ENCODE results near the gene COL10A1. TPM values are rescaled to one million over a fixed set of nuclear protein-coding genes. Genes with fewer than 3 reads are reported as not detected.
A peak's percentile ranks its signal among the peaks of the same experiment; 100 is the strongest.

COL10A1 gene
- total RNA-seq, 1 experiment from 2014 or later: not detected

GRCh38 chr6:116074732-116075390 lies 51.1 kb downstream of the COL10A1 start:
- Mint-ChIP-seq H3K4me3 (ENCODE audit: low read depth, unreplicated experiment) (no peak overlapping the region), H3K27me3 (ENCODE audit: unreplicated experiment) (no peaks in the 10 kb centered on the region), H3K4me1 (ENCODE audit: low read depth, unreplicated experiment) (peaks cover 42% of the 10 kb centered on the region), H3K36me3 (ENCODE audit: insufficient read depth, unreplicated experiment) (no peaks in the 10 kb centered on the region), H3K27ac (ENCODE audit: unreplicated experiment) (no peak overlapping the region), H3K9me3 (ENCODE audit: low read depth, unreplicated experiment) (no peaks in the 10 kb centered on the region)
- intact Hi-C loops (cut with micrococcal nuclease; ENCODE audit: unreplicated experiment): no loop called here
- no peak for TF ChIP-seq CTCF (IDR thresholded peaks at IDR 0.05; ENCODE audit: unreplicated experiment)
- BruUV-seq (replicated peaks): no TSS peak
- no peak for DNase-seq
- CTCF ChIA-PET: interaction anchor here (0.9 to 1.2 kb wide), 2 partner anchors 12 to 14 kb away, joined by 6 to 15 read pairs; partner anchors contain the start of gene FRK

GRCh38 chr6:116073765-116074440 lies 52.0 kb downstream of the COL10A1 start:
- Mint-ChIP-seq H3K36me3 (ENCODE audit: insufficient read depth, unreplicated experiment) (no peaks in the 10 kb centered on the region), H3K27ac (ENCODE audit: unreplicated experiment) (peak overlapping the region; percentile 57), H3K9me3 (ENCODE audit: low read depth, unreplicated experiment) (no peaks in the 10 kb centered on the region), H3K4me3 (ENCODE audit: low read depth, unreplicated experiment) (peak overlapping the region; percentile 15), H3K27me3 (ENCODE audit: unreplicated experiment) (no peaks in the 10 kb centered on the region), H3K4me1 (ENCODE audit: low read depth, unreplicated experiment) (peaks cover 42% of the 10 kb centered on the region)
- intact Hi-C loops (cut with micrococcal nuclease; ENCODE audit: unreplicated experiment): no loop called here
- CTCF ChIA-PET: interaction anchor here (0.6 to 1.2 kb wide), 5 partner anchors 12 to 146 kb away, joined by 3 to 15 read pairs (median 7); partner anchors contain the start of gene FRK
- BruUV-seq (replicated peaks): no TSS peak
- DNase-seq: no peak
- no peak for TF ChIP-seq CTCF (IDR thresholded peaks at IDR 0.05; ENCODE audit: unreplicated experiment)

GRCh38 chr6:116072368-116072767 lies 53.6 kb downstream of the COL10A1 start:
- no peak for TF ChIP-seq CTCF (IDR thresholded peaks at IDR 0.05; ENCODE audit: unreplicated experiment)
- Mint-ChIP-seq H3K36me3 (ENCODE audit: insufficient read depth, unreplicated experiment) (no peaks in the 10 kb centered on the region), H3K27me3 (ENCODE audit: unreplicated experiment) (no peaks in the 10 kb centered on the region), H3K9me3 (ENCODE audit: low read depth, unreplicated experiment) (no peaks in the 10 kb centered on the region), H3K4me3 (ENCODE audit: low read depth, unreplicated experiment) (no peak overlapping the region), H3K27ac (ENCODE audit: unreplicated experiment) (peak overlapping the region; percentile 56), H3K4me1 (ENCODE audit: low read depth, unreplicated experiment) (peaks cover 37% of the 10 kb centered on the region)
- intact Hi-C loops (cut with micrococcal nuclease; ENCODE audit: unreplicated experiment): no loop called here
- no peak for DNase-seq
- CTCF ChIA-PET: no interaction called here
- BruUV-seq (replicated peaks): no TSS peak

GRCh38 chr6:116070616-116071389 lies 55.1 kb downstream of the COL10A1 start:
- no peak for DNase-seq
- Mint-ChIP-seq H3K27me3 (ENCODE audit: unreplicated experiment) (no peaks in the 10 kb centered on the region), H3K4me1 (ENCODE audit: low read depth, unreplicated experiment) (peaks cover 32% of the 10 kb centered on the region), H3K9me3 (ENCODE audit: low read depth, unreplicated experiment) (no peaks in the 10 kb centered on the region), H3K27ac (ENCODE audit: unreplicated experiment) (no peak overlapping the region), H3K36me3 (ENCODE audit: insufficient read depth, unreplicated experiment) (no peaks in the 10 kb centered on the region), H3K4me3 (ENCODE audit: low read depth, unreplicated experiment) (no peak overlapping the region)
- intact Hi-C loops (cut with micrococcal nuclease; ENCODE audit: unreplicated experiment): no loop called here
- TF ChIP-seq CTCF (IDR thresholded peaks at IDR 0.05; ENCODE audit: unreplicated experiment): no peak
- BruUV-seq (replicated peaks): no TSS peak
- CTCF ChIA-PET: interaction anchor here (0.6 to 2.1 kb wide), 2 partner anchors 8 to 10 kb away, joined by 3 to 10 read pairs; partner anchors contain the start of gene FRK
